ENCODE data around the gene STIP1. TPM values are rescaled to one million over a fixed set of nuclear protein-coding genes. Genes with fewer than 3 reads are reported as not detected.

STIP1 gene
- total and polyA plus RNA-seq, 9 of the 15 experiments (the other 6 are each of a cell fraction or from before 2014, with no cell fraction given) = 58.1 to 465 (median 346) TPM

- TF ChIP-seq ILF3 (IDR thresholded peaks at IDR 0.05; ENCODE audit: borderline replicate concordance) (no peak), ZNF830 (CRISPR knock-in tag; IDR thresholded peaks at IDR 0.05) (no peak), STAG1 (CRISPR knock-in tag; IDR thresholded peaks at IDR 0.05; ENCODE audit: borderline replicate concordance) (no peak), MLLT1 (IDR thresholded peaks at IDR 0.05) (0 out of 4 replicates have a peak, but pooled peaks of 1 of the 2 experiments have one; percentile 51), RAD21 (CRISPR knock-in tag; conservative IDR thresholded peaks at IDR 0.05 in 1 of 2, IDR thresholded peaks at IDR 0.05 in 1 of 2) (peak in 1 of 2 experiments; percentile 33; a peak in 2 of 4 replicates), TCF3 (CRISPR knock-in tag; IDR thresholded peaks at IDR 0.05) (no peak), POLR2G (IDR thresholded peaks at IDR 0.05; ENCODE audit: low read depth, low read length) (peak; percentile 62), WHSC1 (IDR thresholded peaks at IDR 0.05; ENCODE audit: low read length) (no peak), ZNF280B (CRISPR knock-in tag; IDR thresholded peaks at IDR 0.05) (no peak), COPS2 (conservative IDR thresholded peaks at IDR 0.05) (no peak), TOE1 (IDR thresholded peaks at IDR 0.05; ENCODE audit: borderline replicate concordance) (0 out of 2 replicates have a peak, but pooled peaks have one; percentile 32), TOE1 (CRISPR knock-in tag; IDR thresholded peaks at IDR 0.05; ENCODE audit: borderline replicate concordance, low read depth) (no peak), HOXB6 (CRISPR knock-in tag; IDR thresholded peaks at IDR 0.05; ENCODE audit: borderline replicate concordance) (no peak), MTF1 (CRISPR knock-in tag; IDR thresholded peaks at IDR 0.05; ENCODE audit: borderline replicate concordance) (no peak), ZNF561 (CRISPR knock-in tag; conservative IDR thresholded peaks at IDR 0.05) (no peak), HDAC1 (IDR thresholded peaks at IDR 0.05) (peak in 1 of 2 experiments; percentile 70; a peak in 2 of 4 replicates), HSF4 (CRISPR knock-in tag; IDR thresholded peaks at IDR 0.05; ENCODE audit: borderline replicate concordance) (no peak)
- TF ChIP-seq, protein P1, sequence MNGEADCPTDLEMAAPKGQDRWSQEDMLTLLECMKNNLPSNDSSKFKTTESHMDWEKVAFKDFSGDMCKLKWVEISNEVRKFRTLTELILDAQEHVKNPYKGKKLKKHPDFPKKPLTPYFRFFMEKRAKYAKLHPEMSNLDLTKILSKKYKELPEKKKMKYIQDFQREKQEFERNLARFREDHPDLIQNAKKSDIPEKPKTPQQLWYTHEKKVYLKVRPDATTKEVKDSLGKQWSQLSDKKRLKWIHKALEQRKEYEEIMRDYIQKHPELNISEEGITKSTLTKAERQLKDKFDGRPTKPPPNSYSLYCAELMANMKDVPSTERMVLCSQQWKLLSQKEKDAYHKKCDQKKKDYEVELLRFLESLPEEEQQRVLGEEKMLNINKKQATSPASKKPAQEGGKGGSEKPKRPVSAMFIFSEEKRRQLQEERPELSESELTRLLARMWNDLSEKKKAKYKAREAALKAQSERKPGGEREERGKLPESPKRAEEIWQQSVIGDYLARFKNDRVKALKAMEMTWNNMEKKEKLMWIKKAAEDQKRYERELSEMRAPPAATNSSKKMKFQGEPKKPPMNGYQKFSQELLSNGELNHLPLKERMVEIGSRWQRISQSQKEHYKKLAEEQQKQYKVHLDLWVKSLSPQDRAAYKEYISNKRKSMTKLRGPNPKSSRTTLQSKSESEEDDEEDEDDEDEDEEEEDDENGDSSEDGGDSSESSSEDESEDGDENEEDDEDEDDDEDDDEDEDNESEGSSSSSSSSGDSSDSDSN (IDR thresholded peaks at IDR 0.05; ENCODE audit: borderline replicate concordance in 1 of 2, low read depth in 2 of 2, low read length in 2 of 2) = 0 out of 4 replicates have a peak, but pooled peaks of 1 of the 2 experiments have one; percentile 44
- TF ChIP-seq, protein P2, sequence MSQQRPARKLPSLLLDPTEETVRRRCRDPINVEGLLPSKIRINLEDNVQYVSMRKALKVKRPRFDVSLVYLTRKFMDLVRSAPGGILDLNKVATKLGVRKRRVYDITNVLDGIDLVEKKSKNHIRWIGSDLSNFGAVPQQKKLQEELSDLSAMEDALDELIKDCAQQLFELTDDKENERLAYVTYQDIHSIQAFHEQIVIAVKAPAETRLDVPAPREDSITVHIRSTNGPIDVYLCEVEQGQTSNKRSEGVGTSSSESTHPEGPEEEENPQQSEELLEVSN (IDR thresholded peaks at IDR 0.05; ENCODE audit: borderline replicate concordance in 1 of 2, extremely low read depth in 1 of 2, insufficient read depth in 1 of 2, insufficient read length in 1 of 2, low read depth in 1 of 2, low read length in 1 of 2, poor library complexity in 1 of 2, severe bottlenecking in 1 of 2) = peak in 1 of 2 experiments; percentile 13
These were observed 66.3 kb downstream of the STIP1 start (continued) for GRCh38 chr11:64252003-64252872.
